ENCODE results near the gene NCOA7.

GRCh38 chr6:125789167-125789566, 1.6 kb upstream of the NCOA7 start:
- no peak for TF ChIP-seq ESRRA (IDR thresholded peaks at IDR 0.05; ENCODE audit: low read length)
- TF ChIP-seq EZH2 (IDR thresholded peaks at IDR 0.05; ENCODE audit: borderline replicate concordance, control insufficient read depth, low read depth, low read length) = no peak
- no peak for TF ChIP-seq RELA (IDR thresholded peaks at IDR 0.05; ENCODE audit: borderline replicate concordance, partially characterized antibody)
- TF ChIP-seq TCF12 (IDR thresholded peaks at IDR 0.05; ENCODE audit: low read depth, low read length) = no peak
- no peak for TF ChIP-seq POLR2A (IDR thresholded peaks at IDR 0.05; ENCODE audit: low read depth, low read length)
- TF ChIP-seq ZNF24 (IDR thresholded peaks at IDR 0.05) = no peak
- no peak for TF ChIP-seq POLR2AphosphoS5 (IDR thresholded peaks at IDR 0.05; ENCODE audit: low read length)
- no peak for TF ChIP-seq CHD2 (IDR thresholded peaks at IDR 0.05; ENCODE audit: borderline replicate concordance, low read depth, low read length)
- TF ChIP-seq KDM1A (IDR thresholded peaks at IDR 0.05; ENCODE audit: borderline replicate concordance) = no peak
- TF ChIP-seq, protein P1, sequence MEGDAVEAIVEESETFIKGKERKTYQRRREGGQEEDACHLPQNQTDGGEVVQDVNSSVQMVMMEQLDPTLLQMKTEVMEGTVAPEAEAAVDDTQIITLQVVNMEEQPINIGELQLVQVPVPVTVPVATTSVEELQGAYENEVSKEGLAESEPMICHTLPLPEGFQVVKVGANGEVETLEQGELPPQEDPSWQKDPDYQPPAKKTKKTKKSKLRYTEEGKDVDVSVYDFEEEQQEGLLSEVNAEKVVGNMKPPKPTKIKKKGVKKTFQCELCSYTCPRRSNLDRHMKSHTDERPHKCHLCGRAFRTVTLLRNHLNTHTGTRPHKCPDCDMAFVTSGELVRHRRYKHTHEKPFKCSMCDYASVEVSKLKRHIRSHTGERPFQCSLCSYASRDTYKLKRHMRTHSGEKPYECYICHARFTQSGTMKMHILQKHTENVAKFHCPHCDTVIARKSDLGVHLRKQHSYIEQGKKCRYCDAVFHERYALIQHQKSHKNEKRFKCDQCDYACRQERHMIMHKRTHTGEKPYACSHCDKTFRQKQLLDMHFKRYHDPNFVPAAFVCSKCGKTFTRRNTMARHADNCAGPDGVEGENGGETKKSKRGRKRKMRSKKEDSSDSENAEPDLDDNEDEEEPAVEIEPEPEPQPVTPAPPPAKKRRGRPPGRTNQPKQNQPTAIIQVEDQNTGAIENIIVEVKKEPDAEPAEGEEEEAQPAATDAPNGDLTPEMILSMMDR (IDR thresholded peaks at IDR 0.05 in 2 of 3, conservative IDR thresholded peaks at IDR 0.05 in 1 of 3; ENCODE audit: control insufficient read depth in 2 of 3, extremely low read depth in 1 of 3, insufficient read depth in 1 of 3, low read depth in 3 of 3, low read length in 3 of 3) = no peak
- TF ChIP-seq ZNF274 (IDR thresholded peaks at IDR 0.05; ENCODE audit: insufficient read depth, insufficient read length) = no peak

Data from GM12878 (cell line).